DMS79 (cell line): ENCODE data around the gene TEX12.
A peak's percentile ranks its signal among the peaks of the same experiment; 100 is the strongest.
"Not testable (repeated sequence)": the region's sequence is repeated elsewhere in the genome, so short reads cannot be mapped to it uniquely, and the experiment has no call there.

Source experiments
- DNase-seq: peaks from one replicate; lab custom pipeline; 2025; lab: John Stamatoyannopoulos, UW

The TEX12 gene

DNA sequence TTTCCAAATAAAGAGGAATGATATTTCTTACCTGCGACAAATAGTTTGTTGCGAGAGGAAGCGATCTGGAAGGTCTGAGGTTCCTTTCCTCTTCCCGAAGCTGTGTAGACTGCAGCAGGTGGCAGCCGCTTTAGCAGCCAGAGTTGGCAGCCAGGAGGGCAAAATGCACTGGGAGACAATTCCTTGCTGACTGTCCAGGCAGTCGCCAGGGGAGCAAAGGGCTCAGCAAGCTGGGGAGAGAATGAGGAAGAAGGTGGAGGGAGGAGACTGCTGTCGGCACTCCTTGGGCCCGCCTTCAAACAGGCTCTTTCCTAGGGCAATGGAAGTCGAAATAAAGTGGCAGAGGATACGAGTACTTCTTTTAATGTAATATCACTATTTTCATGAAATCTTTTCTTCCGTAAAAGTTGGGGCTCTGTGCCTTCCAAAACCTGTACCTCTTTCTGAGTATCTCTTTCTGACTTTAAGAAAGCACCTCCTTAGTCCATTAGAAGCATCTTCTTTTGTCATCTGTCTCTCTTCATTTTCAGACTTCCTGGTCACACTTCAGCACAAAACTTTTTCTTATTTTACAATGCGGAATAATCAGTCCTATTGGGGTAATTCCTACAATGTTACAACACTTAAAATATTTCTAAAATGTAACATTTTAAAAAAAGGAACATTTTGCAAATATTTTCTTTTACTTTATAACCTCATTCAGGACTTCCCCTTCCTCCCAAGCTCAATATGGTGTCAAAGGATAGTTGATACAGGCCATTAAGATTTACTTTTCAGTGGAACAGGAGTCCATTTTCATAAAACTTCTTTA is 3.1 kb upstream of the TEX12 start, which contains the start of gene IL18:
Gene IL18, minus strand, starts transcription at position 220 of the 811 bp plus-strand sequence. CDS start 9,041 bp downstream, outside the sequence.
- DNase-seq = no peak

- no peak for DNase-seq
These were observed 2.1 kb upstream of the TEX12 start for GRCh38 chr11:112165049-112165448.

DNA sequence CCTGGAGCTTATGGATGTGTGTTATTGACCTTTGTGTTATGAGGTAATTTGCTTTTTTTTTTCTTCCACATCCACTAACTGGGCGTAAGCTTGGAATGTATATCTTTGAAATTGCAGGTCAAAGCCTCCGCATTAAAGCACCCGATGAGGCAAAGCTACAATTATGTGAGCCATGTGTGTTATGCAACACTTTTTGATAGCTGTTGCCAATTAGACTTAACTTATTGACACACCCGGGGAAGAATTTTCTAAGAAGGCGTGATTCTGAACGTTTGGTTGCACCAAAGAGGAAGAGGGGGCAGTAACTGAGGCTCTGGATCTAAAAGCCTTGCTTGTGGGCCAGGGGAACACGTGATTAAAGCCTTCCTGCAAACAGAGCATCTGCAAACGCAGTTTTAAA is 610 bp upstream of the TEX12 start:
- no peak for DNase-seq

GRCh38 chr11:112172362-112172994 is 5.3 kb downstream of the TEX12 start:
- no peak for DNase-seq

DNA sequence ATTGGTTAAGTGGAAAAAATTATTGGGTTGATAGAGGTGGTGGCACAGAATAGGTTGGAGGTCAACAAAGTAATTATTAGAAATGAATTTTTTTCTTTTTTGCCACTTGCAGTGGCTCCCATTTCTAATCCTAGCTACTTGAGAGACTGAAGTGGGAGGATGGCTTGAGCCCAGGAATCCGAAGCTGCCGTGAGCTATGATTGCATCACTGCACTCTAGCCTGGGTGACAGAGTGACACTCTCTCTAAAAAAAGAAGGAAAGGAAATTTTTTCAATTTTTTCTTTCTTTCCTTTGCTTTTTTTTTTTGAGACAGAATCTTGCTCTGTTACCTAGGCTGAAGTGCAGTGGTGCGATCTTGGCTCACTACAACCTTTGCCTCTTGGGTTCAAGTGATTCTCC is 6.0 kb downstream of the TEX12 start:
- DNase-seq = no peak

- DNase-seq = no peak
These were observed 7.8 kb downstream of the TEX12 start, which contains the start of gene BCO2 for GRCh38 chr11:112174789-112175598. Gene BCO2, plus strand, starts transcription at chr11:112175512. Its CDS starts 90 bp downstream, at chr11:112175602.

GRCh38 chr11:112175599-112175952 is 8.4 kb downstream of the TEX12 start:
- no peak for DNase-seq

- no peak for DNase-seq
These were observed 8.9 kb downstream of the TEX12 start for GRCh38 chr11:112176077-112176476.

GRCh38 chr11:112177589-112177988 is 10.4 kb downstream of the TEX12 start:
- peak; percentile 78 for DNase-seq

DNA sequence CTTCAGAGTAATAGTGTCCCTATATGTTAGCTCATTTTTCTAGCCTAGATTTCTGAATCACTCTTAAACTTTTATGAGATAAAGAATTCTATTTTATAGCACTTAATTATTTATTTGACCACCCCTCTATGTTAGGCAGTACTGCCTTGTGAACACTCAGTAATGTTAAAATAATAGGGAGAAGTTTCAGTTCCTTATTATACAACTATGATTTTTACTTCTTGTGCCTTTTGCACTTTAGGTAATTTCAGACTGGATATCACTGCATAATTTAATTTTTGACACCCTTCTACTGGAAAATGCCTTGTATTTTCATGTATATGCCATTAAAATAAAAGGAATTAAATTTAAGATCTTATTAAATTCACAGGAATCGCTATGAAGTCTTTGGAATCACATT is 11.3 kb downstream of the TEX12 start:
- no peak for DNase-seq

- DNase-seq = no peak
These were observed 11.8 kb downstream of the TEX12 start for GRCh38 chr11:112178936-112179335.

DNA sequence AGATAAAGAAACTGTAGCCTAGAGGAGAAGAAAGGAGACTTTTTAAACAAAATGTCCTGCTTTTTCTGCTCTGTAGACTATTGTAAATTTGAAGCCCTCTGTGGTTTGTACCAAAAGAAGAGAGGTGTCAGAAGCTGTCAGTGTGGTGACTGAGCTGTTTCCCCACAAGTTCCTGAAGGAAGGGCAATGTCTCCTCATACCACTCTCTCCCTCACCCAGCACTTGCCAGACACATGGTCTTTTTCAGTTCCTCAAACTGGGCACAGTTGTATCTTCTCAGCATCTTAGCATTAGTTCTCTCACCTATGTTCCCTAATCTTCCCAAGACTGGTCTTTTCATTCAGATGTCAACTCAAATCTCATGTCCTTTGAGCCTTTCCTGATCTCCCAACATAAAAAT is 12.4 kb downstream of the TEX12 start:
- DNase-seq = no peak

DNA sequence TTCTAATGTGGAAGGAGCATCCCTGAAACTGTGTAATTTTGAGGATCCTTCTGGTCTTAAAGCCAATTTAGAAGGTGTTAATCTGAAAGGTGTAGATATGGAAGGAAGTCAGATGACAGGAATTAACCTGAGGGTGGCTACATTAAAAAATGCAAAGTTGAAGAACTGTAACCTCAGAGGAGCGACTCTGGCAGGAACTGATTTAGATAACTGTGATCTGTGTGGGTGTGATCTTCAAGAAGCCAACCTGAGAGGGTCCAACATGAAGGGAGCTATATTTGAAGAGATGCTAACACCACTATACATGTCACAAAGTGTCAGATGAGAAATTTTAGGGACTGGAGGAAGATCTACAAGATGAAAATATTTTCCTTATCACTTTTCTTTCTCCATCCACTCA is 15.7 kb downstream of the TEX12 start:
- no peak for DNase-seq

DNA sequence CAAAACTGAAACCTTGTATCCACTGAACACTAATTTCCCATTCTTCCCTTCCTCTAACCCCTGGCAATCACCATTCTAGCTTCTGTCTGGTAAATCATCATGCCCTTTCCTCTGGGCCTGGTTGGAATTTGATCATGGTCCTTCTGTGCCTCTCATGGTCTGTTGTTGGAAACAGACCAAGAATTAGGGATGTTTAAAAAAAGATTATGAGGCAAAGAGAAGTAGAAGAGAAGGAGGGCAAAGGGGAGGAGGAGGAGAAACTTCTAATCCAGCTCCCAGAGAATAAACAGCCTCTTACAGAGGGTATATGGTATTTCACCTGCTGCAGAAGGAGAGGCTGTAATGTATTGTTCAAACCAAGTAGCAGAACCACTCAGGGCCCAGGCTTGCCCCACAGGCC is 18.7 kb downstream of the TEX12 start:
- peak; percentile 95 for DNase-seq

DNA sequence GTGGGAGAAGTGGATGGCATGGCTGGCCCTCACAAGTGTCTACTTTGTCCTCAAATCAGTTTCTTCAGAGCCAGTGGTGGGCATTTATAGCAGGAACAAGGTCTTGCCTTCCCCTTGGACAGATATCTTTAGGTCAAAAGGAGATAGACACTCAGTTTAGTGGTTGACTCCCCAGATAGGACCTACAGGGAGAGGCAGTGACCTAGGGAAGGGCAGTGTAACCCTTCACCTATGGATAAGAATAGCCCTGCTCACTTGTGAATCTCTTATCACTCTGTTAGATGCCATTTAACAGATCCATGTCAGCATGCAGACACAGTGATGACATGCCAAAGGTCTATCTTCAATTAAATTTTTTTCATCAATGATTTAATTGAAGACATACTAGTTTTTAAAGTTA is 19.1 kb downstream of the TEX12 start:
- no peak for DNase-seq

DNA sequence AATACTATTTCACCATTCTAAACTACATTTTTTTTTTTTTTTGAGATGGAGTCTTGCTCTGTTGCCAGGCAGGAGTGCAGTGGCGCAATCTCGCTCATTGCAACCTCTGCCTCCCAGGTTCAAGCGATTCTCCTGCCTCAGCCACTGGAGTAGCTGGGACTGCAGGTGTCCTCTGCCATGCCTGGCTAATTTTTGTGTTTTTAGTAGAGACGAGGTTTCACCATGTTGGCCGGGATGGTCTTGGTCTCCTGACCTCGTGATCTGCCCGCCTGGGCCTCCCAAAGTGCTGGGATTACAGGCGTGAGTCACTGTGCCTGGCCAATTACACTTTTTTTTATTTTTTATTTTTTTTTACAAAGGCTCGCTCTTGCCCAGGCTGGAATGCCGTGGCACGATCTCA is 27.9 kb downstream of the TEX12 start:
- not testable (repeated sequence) for DNase-seq

DNA sequence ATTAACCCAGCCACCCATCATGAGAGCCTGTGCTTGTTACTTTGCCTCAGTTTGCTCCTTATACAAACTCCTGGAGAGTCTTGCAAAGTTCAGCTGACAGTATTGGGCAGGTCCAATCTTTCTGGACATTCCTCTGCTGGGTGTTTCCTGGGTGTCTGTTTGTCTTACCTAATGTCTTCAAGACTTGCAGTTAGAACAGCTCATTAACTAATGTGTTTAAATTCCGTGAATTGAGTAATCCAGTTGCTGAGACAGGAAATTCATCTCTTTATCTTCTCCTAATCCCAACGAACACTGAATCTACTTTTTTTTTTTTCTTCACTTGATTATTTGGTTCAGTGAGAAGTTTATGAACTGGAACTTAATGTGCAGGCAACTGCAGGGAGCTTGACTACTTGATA is 28.8 kb downstream of the TEX12 start:
- no peak for DNase-seq

DNA sequence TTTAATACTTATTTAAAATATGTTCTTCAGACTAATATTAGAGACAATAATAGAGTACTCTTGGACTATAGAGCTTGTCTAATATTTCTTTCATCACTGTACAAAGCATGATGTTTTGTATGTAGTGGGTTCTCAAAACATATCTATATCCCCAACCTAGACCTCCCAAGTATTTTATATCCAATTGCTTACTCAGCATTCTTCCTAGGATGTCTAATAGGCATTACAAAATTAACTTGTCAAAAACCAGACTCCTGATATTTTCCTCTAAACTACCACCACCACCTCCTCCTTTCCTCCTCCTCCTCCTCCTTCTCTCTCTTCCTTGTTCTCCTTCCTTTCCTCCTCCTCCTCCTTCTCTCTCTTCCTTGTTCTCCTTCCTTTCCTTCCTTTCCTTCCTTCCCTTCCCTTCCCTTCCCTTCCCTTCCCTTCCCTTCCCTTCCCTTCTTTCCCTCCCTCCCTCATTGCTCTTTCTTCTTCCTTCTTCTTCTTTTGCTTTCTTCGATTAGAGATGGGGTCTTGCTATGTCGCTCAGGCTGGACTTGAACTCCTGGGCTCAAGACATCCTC is 29.4 kb downstream of the TEX12 start:
- DNase-seq = no peak

GRCh38 chr11:112199101-112199500 is 31.9 kb downstream of the TEX12 start:
- not testable (repeated sequence) for DNase-seq

GRCh38 chr11:112200252-112200651 is 33.1 kb downstream of the TEX12 start:
- no peak for DNase-seq

- no peak for DNase-seq
These were observed 38.9 kb downstream of the TEX12 start for GRCh38 chr11:112206071-112206470.

DNA sequence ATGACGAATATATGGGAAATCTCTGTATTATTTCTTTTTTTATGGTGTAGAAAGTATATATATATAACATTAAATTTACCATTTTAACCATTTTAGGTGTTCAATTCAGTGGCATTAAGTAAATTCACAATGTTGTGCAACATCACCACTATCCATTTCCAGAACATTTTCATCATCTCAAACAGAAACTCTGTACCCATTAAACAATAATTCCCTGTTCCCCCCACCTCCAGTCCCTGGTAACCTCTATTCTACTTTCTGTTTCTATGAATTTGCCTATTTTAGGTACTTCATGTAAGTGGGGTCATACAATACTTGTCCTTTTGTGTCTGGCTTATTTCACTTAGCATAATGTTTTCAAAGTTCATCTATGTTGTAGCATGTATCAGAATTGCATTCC is 43.7 kb downstream of the TEX12 start:
- DNase-seq = no peak
